NCI-H526 (cell line): ENCODE results near the gene CFAP126.

Experiments
- DNase-seq, 2 experiments: peaks; one replicate each; lab custom pipeline; 2025; lab: John Stamatoyannopoulos, UW

Gene CFAP126

DNA sequence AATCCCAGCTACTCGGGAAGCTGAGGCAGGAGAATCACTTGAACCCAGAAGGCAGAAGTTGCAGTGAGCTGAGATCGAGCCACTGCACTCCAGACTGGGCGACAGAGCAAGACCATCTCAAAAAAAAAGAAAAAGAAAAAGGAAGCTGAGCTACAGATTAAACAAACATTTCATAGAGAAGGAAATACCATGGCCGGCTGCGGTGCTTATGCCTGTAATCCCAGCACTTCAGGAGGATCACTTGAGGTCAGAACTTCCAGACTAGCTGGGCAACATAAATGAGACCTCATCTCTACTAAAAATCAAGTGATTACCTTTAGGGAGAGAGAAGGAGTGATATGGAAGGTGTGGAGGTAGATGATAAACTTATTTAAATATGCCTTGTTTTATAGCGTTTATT is 14.0 kb upstream of the CFAP126 start:
- no peak for DNase-seq

DNA sequence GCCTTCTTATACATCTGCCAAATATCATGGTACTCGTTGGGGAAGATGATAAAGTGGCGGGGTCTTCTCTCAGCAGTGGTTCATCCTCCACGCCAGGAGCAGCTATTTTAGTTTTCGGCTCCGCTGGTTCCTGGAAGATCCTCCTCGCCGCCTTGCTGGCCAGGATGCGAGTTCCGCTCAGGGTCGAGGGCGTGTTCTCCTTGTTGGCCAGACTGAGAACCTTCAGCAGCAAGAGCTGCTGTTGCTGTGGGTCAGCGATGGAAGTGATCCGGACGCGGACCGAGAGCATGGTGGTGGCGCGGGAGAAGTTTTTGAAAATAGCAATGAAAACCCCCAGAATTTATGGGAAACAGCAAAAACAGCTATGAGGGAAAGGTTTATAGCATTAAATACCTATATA is 11.4 kb upstream of the CFAP126 start:
- no peak for DNase-seq

DNA sequence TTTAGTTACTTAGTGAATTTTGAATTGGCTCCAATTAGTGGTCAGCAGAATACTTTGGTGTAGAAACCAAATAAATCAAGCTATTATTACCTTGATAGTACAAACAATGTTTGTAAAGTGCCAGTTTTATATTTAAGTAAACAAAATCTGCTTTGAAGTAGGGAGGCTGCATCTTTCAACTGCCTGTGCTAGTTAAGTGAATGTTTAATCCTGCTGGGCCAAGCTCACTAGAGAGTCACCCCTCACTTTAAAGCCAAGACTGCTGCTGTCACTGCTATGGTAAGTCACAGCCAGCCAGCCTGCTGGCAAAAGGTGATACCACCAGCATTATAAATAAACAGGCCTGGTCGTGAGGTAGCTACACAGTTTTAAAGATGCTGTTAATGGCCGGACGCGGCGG is 10.3 kb upstream of the CFAP126 start:
- DNase-seq = no peak

DNA sequence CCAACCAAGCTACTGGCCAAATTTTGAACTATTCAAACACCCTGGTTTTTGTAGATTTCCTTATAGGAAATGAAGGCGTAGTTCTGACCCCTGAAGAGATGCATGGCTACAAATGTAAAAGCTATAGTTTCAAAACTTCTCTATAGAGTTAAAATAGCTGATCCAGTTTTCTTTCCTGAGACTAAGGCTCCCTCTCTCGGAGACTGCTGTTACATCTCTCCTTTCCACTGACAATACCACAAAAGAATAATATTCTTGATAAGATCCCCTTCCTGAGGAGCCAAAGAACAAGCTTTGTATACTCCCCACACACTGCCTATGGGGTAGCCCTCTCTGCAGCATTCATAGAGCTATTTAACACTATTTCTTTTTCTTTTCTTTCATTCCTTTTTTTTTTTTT is 6.7 kb upstream of the CFAP126 start:
- peak in 1 of 2 experiments; percentile 50 for DNase-seq

DNA sequence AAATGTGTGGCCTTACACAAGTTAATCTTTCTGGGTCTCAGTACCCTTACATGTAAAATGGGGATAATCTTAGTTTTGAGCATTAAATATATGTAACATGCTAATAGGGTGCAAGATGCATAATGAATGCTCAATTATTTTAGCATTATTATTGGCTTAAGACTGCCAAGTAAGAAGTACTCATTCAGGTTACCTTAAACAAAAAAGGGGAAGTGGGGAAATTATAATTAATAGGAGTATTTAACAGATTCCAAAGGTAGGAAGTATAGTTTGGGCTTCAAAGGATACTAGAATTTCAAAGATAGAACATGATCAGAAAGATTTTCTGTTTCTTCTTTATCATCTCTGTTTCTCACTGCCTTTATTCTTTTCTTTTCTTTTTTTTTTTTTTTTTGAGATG is 5.8 kb upstream of the CFAP126 start:
- DNase-seq = no peak

DNA sequence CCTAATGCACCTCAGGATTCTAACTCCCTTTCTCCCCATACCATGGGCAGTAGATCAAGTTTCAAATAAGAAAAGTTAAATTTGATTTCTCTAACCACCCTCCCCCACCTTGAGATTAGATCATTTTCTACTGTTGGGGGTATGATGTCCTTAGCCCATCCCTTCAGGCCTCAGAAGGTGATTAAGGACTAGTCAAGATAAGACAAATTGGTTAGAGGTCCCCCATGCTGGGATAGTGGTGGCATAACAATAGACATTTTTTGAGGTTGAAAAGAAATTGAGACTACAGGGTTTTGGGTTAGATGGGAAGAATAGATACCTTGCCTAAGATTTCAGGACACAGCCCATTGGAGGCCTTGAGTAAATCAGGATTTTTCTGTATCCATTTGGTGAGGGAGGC is 2.5 kb downstream of the CFAP126 start:
- DNase-seq = no peak

DNA sequence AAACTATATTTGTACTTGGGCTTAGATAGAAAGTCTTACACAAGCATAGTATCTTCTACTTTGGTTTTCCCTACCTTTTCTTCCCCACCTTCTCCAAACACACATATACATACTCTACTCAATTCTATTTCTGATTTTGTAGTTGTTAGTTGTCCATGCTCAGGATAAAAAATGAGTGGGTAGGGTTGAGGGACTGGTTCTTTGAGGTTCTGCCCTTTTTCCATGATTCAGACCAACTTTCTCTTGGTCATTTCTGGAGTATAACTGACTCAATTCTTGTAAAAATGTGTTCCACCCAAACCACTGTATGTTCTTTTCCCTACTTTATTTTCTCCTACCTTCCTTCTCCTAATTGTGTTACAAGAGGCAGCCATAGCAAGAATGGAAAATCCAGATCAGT is 3.3 kb downstream of the CFAP126 start:
- no peak for DNase-seq

DNA sequence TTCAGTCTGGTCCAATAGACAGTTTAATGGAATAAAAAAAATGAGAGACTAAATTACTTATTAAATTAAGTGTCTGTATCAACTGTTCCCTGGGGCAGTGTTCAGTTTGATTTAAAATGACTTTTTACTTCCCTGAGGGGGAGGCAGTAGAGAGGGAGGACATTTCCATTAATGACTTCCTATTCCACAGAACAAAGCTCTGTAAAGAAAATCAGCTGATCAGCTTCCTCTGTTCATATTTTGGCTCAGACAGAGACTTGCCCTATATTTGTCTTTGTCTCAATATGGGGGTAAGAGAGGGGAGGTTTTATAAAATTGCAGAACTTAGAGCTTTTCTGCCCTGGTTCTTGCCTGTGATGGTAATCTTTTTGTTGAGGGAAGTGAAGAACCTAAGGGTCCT is 8.4 kb downstream of the CFAP126 start:
- DNase-seq = no peak

DNA sequence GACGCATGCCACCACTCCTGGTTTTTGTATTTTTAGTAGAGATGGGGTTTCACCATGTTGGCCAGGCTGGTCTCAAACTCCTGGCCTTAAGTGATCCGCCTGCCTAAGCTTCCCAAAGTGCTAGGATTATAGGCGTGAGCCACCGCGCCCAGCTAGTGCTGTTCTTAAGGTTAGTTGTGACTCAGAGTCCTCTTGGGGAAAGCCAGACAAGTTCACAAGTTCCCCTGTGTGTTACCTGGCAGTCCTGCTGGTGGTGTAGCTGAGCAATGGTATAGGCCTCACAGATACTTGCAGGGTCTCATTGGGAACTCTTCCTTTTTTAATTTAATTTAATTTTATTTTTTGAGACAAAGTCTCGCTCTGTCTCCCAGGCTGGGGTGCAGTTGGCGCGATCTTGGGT is 10.6 kb downstream of the CFAP126 start:
- DNase-seq = no peak

DNA sequence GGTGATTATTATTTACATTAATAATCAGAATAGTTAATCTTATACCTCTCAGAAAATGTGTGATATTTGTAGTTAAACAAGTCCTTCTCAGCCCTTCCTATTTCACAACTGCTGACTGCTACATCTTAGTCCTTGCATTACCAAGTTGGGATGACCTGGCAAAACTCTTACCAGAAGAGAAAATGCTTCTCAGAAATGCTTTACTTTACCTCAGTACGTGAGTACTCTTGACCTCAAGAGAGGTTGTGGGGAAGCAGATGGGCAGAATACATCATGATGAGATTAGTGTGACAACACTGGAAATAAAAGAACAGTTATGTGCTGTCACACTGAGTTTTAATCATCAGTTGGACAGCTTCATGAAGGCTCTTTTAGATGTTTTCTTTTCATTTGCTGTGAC is 16.2 kb downstream of the CFAP126 start:
- no peak for DNase-seq

DNA sequence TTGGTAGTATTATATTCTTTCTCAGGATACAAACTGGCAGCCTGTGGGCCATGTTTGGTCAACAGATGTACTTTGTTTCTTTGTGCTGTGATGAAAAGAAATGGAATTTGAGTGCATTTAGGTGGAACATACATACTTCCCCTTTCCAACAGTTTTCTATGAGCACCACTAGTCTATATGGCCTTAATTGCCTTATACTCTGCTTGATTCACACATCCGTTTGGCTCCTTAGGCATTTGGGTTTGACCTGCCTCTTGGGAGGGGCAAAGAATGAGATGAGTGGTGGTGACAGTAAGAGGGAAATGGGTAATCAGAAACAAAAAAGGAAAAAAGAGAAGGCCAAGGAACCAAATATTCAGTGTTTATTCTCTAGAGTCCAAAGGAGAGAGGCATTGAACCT is 17.0 kb downstream of the CFAP126 start:
- DNase-seq = no peak

DNA sequence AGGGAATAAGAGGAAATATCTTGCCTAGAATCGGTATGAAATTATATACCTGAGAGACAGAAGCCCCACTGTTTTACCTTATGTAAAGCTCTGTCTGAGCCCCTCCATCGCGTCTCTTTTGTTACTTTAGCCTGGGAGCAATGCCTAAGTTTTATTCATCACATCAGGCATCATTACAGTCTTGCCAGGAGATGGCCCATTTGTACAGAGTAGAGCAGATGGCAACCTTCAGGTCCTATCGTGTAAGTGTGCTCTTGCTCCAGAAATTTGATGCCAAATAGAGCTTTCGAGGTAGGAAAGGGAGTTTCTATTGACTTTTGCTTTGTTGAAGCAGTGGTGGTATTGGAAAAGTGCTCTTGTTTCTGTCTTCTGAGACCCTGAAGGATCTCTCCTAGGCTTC is 24.9 kb downstream of the CFAP126 start:
- DNase-seq = no peak

DNA sequence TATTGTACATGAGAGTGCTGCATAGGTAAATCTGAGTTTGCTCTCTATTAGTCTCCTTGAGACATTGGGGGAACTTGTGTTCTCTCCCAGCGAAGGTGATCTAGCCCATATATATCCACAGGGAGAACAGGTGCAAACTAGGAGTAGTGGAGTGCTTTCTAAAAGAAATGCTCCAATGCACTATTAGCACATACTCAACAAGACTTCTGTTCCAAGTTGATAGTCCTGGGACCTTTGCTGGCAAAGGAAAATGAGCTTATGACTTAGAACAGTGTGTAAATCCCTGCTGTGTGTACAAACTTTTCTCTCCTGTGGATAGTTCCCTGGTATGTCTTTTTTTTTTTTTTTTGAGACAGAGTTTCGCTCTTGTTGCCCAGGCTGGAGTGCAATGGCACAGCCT is 25.5 kb downstream of the CFAP126 start:
- DNase-seq = no peak

DNA sequence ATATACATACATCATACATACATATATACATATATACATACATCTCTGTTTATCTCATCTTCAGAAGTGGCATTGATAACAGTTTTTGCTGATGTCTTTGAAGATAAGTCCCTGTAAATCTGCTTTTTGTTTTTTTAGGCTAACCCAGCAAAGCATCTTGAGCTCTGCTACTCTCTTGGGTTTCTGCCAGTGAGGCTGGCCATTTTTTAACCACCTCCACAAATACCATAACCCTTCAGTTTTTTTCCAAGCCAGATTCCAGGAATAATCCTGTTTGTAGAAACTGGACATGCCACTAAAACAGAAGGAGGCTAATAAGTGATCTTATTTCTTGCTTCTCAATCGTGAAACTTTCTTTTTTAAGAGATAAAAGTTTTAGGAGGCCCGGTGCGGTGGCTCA is 31.9 kb downstream of the CFAP126 start:
- no peak for DNase-seq

DNA sequence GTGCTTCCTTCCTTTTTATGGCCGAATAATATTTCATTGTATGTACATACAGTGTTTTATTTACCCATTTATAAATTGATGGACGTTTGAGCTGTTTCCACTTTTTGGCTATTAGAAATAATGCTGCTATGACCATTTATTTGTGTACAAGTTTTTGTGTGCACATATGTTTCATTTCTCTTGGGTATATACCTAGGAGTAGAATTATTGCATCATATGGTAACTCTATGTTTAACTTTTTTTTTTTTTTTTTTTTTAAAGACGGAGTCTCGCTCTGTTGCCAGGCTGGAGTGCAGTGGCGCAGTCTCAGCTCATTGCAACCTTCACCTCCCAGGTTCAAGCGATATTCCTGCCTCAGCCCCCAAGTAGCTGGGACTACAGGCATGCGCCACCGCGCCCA is 34.5 kb downstream of the CFAP126 start:
- DNase-seq = no peak

DNA sequence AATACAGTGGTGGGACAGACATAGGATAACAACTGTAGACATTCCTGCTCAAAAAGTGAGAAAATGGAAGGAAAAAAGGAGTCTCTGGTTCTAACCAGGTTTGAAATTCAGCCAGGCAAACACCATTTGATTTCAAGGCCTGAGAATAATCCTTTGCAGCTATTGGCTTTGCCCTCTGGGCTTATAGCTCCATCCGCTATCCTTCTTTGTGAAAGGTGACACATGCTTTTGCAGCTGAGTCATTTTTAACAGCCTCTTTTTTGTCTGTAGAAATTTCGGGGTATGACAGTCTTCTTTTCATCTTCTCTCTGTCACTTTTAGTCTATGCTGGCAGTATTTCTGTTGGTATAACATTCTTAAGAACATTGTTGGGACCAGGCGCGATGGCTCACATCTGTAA is 37.3 kb downstream of the CFAP126 start:
- DNase-seq = no peak

DNA sequence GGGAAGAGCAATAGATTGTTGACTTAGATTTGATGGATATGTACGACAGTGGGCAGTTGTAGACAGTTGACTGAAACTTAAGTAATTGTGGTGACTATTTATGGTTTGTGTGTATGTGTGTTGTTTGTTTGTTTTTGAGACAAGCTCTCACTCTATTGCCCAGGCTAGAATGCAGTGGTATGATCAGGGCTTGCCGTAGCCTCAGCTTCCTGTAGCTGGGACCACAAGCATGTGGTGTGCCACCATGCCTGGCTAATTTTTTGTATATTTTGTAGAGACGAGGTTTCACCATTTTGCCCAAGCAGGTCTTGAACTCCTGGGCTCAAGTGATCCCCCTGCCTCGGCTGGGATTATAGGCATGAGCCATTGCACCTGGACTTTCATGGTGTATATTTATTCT is 43.7 kb downstream of the CFAP126 start:
- DNase-seq = no peak

DNA sequence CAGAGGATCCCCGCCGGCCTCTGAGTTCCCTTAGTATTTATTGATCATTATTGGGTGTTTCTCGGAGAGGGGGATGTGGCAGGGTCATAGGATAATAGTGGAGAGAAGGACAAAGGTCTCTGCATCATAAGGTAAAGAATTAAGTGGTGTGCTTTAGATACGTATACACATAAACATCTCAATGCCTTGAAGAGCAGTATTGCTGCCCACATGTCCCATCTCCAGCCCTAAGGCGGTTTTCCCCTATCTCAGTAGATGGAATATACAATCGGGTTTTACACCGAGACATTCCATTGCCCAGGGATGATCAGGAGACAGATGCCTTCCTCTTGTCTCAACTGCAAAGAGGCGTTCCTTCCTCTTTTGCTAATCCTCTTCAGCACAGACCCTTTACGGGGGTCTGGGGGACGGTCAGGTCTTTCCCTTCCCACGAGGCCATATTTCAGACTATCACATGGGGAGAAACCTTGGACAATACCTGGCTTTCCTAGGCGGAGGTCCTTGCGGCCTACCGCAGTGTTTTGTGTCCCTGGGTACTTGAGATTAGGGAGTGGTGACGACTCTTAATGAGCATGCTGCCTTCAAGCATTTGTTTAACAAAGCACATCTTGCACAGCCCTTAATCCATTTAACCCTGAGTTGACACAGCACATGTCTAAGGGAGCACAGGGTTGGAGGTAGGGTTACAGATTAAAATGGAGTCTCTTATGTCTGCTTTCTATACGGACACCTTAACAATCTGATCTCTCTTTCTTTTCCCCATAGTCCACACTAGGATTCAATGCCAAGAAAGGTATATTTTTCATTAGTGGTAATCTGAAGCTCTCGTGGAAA is 51.6 kb downstream of the CFAP126 start:
- peak; percentile 55 to 63 for DNase-seq
